Colonic mucosa (tissue), 4 donors: ENCODE measurements around the gene SESN1. TPM values are rescaled to one million over a fixed set of nuclear protein-coding genes. Genes with fewer than 3 reads are reported as not detected.
"Not testable (repeated sequence)": the region's sequence is repeated elsewhere in the genome, so short reads cannot be mapped to it uniquely, and the experiment has no call there.

ENCODE experiments used
- DNase-seq: peaks from one replicate; pipeline ENCODE4 v3.0.0-alpha.2; 2020
- H3K27ac ChIP-seq: fragments of 200-600 bp; one replicate; pipeline ENCODE4 v1.8.0; 2021
- H3K27me3 ChIP-seq: fragments of 200-600 bp; one replicate; pipeline ENCODE4 v1.8.0; 2021
- H3K36me3 ChIP-seq: fragments of 200-600 bp; one replicate; pipeline ENCODE4 v1.8.0; 2021
- H3K4me1 ChIP-seq: fragments of 200-600 bp; one replicate; pipeline ENCODE4 v1.8.0; 2021; ENCODE audit warnings: mild to moderate bottlenecking
- H3K4me3 ChIP-seq: fragments of 200-600 bp; one replicate; pipeline ENCODE4 v1.8.0; 2021
- H3K9ac ChIP-seq, 2 donors: one replicate each; pipeline ENCODE4 v1.7.0; 2013; ENCODE audit warnings: control low read depth in 2 of 2, low read depth in 2 of 2, low read length in 2 of 2
- H3K9me3 ChIP-seq: fragments of 200-600 bp; one replicate; pipeline ENCODE4 v1.8.0; 2021
- intact Hi-C: fragments of 100-400 bp; cut with DNase I; formaldehyde crosslinking; loops from one replicate; pipeline ENCODE4 v1.14.1; 2022
- total RNA-seq, 2 donors: library from RNA; stranded (reverse); fragmentation: NEBNext Ultra II Directional in 1 of 2; extraction: Animal tissue kit (Norgen Biotek cat#: 25700) in 1 of 2; gene quantifications; one replicate each; pipeline ENCODE4 v1.2.1, GENCODE V29; 2021
- TF ChIP-seq, protein P1 (sequence below): fragments of 200-600 bp; IDR thresholded peaks from one replicate; pipeline ENCODE4 v1.8.0; 2022; ENCODE audit warnings: antibody characterized with exemption, mild to moderate bottlenecking
- donor health status: healthy.
- donor health status: DM: no; HTN: no; CAD: no.
- donor health status: DM: no; HTN: no; CAD: no.

SESN1 gene
- 10 to 100 TPM; 16.9 to 20.7 TPM for total RNA-seq

DNA sequence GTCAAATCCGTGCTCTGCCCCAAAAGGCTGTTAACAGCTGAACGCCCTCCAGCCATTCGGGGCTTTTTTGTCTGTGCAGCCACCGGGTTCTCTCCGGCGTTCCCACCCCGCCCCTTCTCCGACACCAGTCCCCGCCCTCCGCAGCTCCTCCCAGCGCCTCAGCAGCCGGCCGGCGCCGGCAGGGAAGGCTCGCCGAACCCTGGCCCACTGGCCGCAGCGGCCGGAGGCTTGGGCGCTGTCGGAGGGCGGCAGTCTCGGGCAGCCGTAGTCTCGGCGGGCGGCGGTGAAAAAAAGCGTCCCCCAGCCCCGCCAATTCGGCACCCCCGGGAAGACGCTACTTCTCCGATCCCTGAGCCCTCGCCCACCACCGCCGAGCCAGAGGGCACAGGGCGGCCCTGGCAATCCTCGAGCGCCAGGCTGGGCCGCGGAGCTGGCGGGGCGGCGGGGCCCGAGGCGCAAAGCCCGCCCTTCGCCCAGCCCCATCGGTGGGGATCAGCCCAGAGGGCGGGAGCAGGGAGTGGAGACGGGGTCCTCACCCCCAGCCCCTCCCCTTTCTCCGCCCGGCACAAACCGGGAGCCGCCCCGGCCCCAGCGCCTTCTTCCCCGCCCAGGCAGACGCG, at the start of gene SESN1:
TSS of gene SESN1 (minus strand) at position 431 of the 620 bp plus-strand sequence. CDS start 773 bp downstream, outside the sequence.
- H3K4me1 ChIP-seq, result peaks cover 10% of the 10 kb centered on the region
- TF ChIP-seq, protein P1, sequence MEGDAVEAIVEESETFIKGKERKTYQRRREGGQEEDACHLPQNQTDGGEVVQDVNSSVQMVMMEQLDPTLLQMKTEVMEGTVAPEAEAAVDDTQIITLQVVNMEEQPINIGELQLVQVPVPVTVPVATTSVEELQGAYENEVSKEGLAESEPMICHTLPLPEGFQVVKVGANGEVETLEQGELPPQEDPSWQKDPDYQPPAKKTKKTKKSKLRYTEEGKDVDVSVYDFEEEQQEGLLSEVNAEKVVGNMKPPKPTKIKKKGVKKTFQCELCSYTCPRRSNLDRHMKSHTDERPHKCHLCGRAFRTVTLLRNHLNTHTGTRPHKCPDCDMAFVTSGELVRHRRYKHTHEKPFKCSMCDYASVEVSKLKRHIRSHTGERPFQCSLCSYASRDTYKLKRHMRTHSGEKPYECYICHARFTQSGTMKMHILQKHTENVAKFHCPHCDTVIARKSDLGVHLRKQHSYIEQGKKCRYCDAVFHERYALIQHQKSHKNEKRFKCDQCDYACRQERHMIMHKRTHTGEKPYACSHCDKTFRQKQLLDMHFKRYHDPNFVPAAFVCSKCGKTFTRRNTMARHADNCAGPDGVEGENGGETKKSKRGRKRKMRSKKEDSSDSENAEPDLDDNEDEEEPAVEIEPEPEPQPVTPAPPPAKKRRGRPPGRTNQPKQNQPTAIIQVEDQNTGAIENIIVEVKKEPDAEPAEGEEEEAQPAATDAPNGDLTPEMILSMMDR, result no peak
- H3K36me3 ChIP-seq, result no peaks in the 10 kb centered on the region
- peak within 1 kb of the TSS; percentile 86 for H3K27ac ChIP-seq
- peak within 1 kb of the TSS; percentile 93 to 96 for H3K9ac ChIP-seq
- intact Hi-C loops, result loop anchor here (10.0 kb wide), 2 partner anchors 290 to 1140 kb away; partner anchors contain the start of genes CD164 and SEC63
- peak within 1 kb of the TSS; percentile 65 for H3K4me3 ChIP-seq
- H3K9me3 ChIP-seq, result no peaks in the 10 kb centered on the region
- peak; percentile 93 for DNase-seq
- H3K27me3 ChIP-seq, result no peaks in the 10 kb centered on the region

DNA sequence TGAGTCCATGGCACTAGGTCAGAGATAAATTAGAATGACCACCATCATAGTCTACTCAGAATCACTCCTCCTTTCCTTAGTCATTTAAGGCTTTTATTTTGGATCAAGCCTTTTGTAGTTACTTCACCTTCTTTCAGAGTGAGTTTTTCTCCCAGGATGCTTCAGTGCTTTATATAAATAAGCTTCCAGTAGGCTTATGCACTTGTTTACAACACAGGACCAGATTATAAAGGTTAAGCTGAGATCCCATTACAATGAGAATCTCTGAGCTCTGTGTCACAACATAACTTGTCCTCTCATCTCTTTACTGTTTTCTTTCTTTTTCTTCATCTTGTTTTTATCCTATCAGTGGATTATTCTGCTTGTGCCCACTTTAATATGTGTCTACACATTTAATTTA, 48.5 kb upstream of the SESN1 start:
- Histone ChIP-seq H3K4me1 (no peaks in the 10 kb centered on the region), H3K36me3 (no peaks in the 10 kb centered on the region), H3K27me3 (no peaks in the 10 kb centered on the region), H3K27ac (no peak overlapping the region), H3K4me3 (no peak overlapping the region), H3K9me3 (no peaks in the 10 kb centered on the region), H3K9ac (no peak overlapping the region)
- intact Hi-C loops, result no loop called here
- DNase-seq, result no peak
- TF ChIP-seq, protein P1, result no peak

DNA sequence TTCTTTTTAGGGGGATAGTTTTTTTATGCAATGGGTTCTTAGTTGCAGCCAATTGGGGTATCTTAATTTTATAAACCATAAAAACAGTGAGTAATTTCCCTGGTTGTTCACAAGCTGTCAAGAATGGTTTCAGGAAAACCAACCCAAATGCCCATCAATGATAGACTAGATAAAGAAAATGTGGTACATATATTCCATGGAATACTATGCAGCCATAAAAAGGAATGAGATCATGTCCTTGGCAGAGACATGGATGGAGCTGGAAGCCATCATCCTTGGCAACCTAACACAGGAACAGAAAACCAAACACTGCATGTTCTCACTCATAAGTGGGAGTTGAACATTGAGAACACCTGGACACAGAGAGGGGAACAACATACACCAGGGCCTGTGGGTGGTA, 47.4 kb upstream of the SESN1 start:
- H3K4me3 ChIP-seq, intact Hi-C loops, H3K9ac ChIP-seq, H3K27ac ChIP-seq, H3K27me3 ChIP-seq, H3K9me3 ChIP-seq, DNase-seq, H3K36me3 ChIP-seq, H3K4me1 ChIP-seq: not testable (repeated sequence)

DNA sequence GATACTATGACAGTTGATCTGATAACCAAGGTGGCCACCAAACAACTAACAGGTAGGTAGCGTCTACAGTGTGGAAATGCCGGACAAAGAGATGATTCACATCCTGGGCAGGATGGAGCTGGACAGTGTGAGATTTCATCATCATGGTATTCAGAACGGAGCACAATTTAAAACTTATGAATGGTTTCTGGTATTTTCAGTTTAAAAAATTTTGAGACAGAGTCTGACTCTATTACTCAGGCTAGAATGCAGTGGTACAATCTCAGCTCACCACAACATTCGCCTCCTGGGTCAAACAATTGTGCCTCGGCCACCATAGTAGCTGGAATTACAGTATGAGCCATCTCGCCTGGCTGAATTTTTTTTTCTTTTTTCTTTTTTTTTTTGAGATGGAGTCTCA, 44.5 kb upstream of the SESN1 start:
- Histone ChIP-seq H3K9me3 (no peaks in the 10 kb centered on the region), H3K27me3 (no peaks in the 10 kb centered on the region), H3K9ac (no peak overlapping the region), H3K4me3 (no peak overlapping the region), H3K36me3 (no peaks in the 10 kb centered on the region), H3K4me1 (no peaks in the 10 kb centered on the region), H3K27ac (no peak overlapping the region)
- no peak for DNase-seq
- TF ChIP-seq, protein P1, result no peak
- intact Hi-C loops, result no loop called here

DNA sequence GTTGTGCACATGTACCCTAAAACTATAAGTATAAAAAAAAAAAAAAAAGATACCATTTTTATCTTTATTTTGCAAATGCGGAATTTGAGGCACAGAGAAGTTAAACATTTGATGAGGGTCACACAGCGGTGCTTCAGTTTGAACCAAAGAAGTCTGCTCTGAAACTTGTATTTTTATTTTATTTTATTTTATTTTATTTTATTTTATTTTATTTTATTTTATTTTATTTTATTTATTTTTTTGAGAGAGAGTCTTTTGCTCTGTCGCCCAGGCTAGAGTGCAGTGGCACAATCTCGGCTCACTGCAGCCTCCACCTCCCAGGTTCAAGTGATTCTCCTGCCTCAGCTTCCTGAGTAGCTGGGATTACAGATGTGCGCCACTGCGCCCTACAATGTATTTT, 41.9 kb upstream of the SESN1 start:
- H3K27ac ChIP-seq, H3K27me3 ChIP-seq, H3K36me3 ChIP-seq, H3K4me3 ChIP-seq, H3K4me1 ChIP-seq, H3K9me3 ChIP-seq, intact Hi-C loops, DNase-seq, H3K9ac ChIP-seq: not testable (repeated sequence)

DNA sequence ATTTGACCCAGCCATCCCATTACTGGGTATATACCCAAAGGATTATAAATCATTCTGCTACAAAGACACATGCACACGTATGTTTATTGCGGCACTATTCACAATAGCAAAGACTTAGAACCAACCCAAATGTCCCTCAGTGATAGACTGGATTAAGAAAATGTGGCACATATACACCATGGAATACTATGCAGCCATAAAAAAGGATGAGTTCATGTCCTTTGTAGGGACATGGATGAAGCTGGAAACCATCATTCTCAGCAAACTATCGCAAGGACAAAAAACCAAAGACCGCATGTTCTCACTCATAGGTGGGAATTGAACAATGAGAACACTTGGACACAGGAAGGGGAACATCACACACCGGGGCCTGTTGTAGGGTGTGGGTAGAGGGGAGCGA, 41.4 kb upstream of the SESN1 start:
- H3K4me1 ChIP-seq, H3K9me3 ChIP-seq, H3K27me3 ChIP-seq, intact Hi-C loops, DNase-seq, H3K36me3 ChIP-seq, H3K9ac ChIP-seq, H3K4me3 ChIP-seq, H3K27ac ChIP-seq: not testable (repeated sequence)

DNA sequence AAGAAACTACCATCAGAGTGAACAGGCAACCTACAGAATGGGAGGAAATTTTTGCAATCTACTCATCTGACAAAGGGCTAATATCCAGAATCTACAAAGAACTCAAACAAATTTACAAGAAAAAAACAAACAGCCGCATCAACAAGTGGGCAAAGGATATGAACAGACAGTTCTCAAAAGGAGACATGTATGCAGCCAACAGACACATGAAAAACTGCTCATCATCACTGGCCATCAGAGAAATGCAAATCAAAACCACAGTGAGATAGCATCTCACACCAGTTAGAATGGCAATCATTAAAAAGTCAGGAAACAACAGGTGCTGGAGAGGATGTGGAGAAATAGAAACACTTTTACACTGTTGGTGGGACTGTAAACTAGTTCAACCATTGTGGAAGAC, 41.0 kb upstream of the SESN1 start:
- H3K27ac ChIP-seq, DNase-seq, intact Hi-C loops, H3K9ac ChIP-seq, H3K4me3 ChIP-seq, H3K36me3 ChIP-seq, H3K27me3 ChIP-seq, H3K4me1 ChIP-seq, H3K9me3 ChIP-seq: not testable (repeated sequence)
